Eye (tissue), 1 donor: ENCODE data around the gene KDM1A.

Experiments
- DNase-seq: peaks from one replicate; pipeline ENCODE4 v3.0.0-alpha.2; 2015

KDM1A gene

GRCh38 chr1:23079025-23079424 lies 59.8 kb downstream of the KDM1A start:
- no peak for DNase-seq

GRCh38 chr1:23080885-23081284 lies 61.6 kb downstream of the KDM1A start:
- DNase-seq = no peak

- DNase-seq = no peak
These were observed 62.1 kb downstream of the KDM1A start for GRCh38 chr1:23081376-23081775.

GRCh38 chr1:23083714-23084480 lies 64.6 kb downstream of the KDM1A start:
- no peak for DNase-seq

GRCh38 chr1:23084880-23085279 lies 65.6 kb downstream of the KDM1A start:
- no peak for DNase-seq

- no peak for DNase-seq
These were observed 66.4 kb downstream of the KDM1A start for GRCh38 chr1:23085696-23086095.

GRCh38 chr1:23088027-23088426 lies 68.8 kb downstream of the KDM1A start:
- no peak for DNase-seq

GRCh38 chr1:23090056-23090455 lies 70.8 kb downstream of the KDM1A start:
- no peak for DNase-seq

- no peak for DNase-seq
These were observed 72.3 kb downstream of the KDM1A start for GRCh38 chr1:23091545-23091944.

GRCh38 chr1:23092447-23092846 lies 73.2 kb downstream of the KDM1A start:
- DNase-seq = no peak

- DNase-seq = no peak
These were observed 78.0 kb downstream of the KDM1A start for GRCh38 chr1:23097316-23097715.

- peak; percentile 92 for DNase-seq
These were observed 79.3 kb downstream of the KDM1A start for GRCh38 chr1:23098463-23099170.

- no peak for DNase-seq
These were observed 79.9 kb downstream of the KDM1A start for GRCh38 chr1:23099171-23099536.

GRCh38 chr1:23100074-23100748 lies 80.9 kb downstream of the KDM1A start:
- DNase-seq = peak; percentile 74

- DNase-seq = no peak
These were observed 82.0 kb downstream of the KDM1A start for GRCh38 chr1:23101101-23101827.

- DNase-seq = no peak
These were observed 82.6 kb downstream of the KDM1A start for GRCh38 chr1:23101887-23102286.

GRCh38 chr1:23102289-23102688 lies 83.0 kb downstream of the KDM1A start:
- no peak for DNase-seq

GRCh38 chr1:23103001-23103889 lies 84.0 kb downstream of the KDM1A start:
- no peak for DNase-seq

GRCh38 chr1:23108918-23109533 lies 89.8 kb downstream of the KDM1A start:
- DNase-seq = no peak

- DNase-seq = no peak
These were observed 91.1 kb downstream of the KDM1A start for GRCh38 chr1:23110391-23110790.
